ENCODE data around the gene PNLIPRP3.

Gene PNLIPRP3

GRCh38 chr10:116524736-116525135, 97.1 kb downstream of the PNLIPRP3 start:
- no peak for DNase-seq (ENCODE audit: low read depth)
- no peak overlapping the region for H3K4me3 ChIP-seq (ENCODE audit: low read depth, low read length)
- TF ChIP-seq CTCF (IDR thresholded peaks at IDR 0.05; ENCODE audit: insufficient read depth, low read depth, low read length, missing control alignments): no peak

GRCh38 chr10:116526219-116526618, 98.6 kb downstream of the PNLIPRP3 start:
- TF ChIP-seq CTCF (IDR thresholded peaks at IDR 0.05; ENCODE audit: insufficient read depth, low read depth, low read length, missing control alignments): no peak
- H3K4me3 ChIP-seq (ENCODE audit: low read depth, low read length): no peak overlapping the region
- DNase-seq (ENCODE audit: low read depth): no peak

Data from GM12865 (cell line).